ENCODE results near the gene MTAP.

- TF ChIP-seq EP300 (IDR thresholded peaks at IDR 0.05) = no peak
- TF ChIP-seq CTCF (IDR thresholded peaks at IDR 0.05) = no peak
- no peak for TF ChIP-seq POLR2A (IDR thresholded peaks at IDR 0.05)
Observed at GRCh38 chr9:21804331-21804730, 1.9 kb downstream of the MTAP start.
